ENCODE measurements around the gene JTB.

JTB gene

DNA sequence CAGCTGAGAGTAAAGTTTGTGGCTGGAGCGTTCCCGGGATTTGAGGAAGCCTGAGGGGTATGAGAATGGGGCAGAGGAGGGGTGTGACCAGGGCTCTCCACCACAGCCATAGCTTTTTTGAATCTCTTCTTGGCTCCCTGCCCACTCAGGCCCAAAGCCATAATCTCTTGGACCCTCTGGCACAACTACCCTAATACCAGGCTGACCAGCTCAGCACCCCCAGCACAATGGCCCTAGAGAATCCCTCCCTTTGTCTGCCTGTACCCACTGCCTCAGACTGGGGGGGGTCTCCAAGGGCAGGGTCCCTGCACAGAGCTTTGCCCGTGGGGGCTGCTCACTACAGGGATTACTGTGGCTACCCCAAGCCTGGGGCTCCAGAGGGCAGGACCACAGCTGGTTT is 38.5 kb downstream of the JTB start:
- peaks cover 81% of the 10 kb centered on the region for H3K36me3 ChIP-seq (ENCODE audit: insufficient read depth, low read length)
- H3K9ac ChIP-seq (ENCODE audit: low read length) = no peak overlapping the region

DNA sequence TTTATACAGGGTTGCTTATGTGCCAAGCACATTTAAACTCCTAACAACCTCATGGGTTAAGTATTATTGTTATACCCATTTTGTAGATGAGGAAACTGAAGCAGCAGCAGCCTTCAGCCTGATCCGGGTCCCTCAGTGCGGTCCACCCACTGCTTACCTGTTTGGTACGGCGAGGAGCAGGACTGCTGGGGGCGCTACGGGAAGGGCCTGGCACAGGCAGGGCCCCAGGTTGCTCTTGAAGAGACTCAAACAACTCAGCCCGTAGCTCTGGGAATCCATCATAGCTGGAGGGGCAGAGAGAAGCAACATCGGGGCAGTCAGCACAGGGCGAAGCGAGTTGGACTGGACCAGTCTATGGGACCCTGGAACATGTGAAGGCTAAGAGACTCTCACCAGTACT is 40.1 kb downstream of the JTB start:
- Histone ChIP-seq H3K27me3 (ENCODE audit: control insufficient read depth in 1 of 2, insufficient read depth in 2 of 2, low read length in 2 of 2) (no peaks in the 10 kb centered on the region), H3K9ac (ENCODE audit: low read length) (no peak overlapping the region), H3K36me3 (ENCODE audit: insufficient read depth, low read length) (peaks cover 84% of the 10 kb centered on the region), H3K4me3 (ENCODE audit: low read depth in 1 of 2, low read length in 2 of 2) (no peak overlapping the region), H3K27ac (ENCODE audit: low read depth, low read length) (no peak overlapping the region), H3K9me3 (ENCODE audit: low read length) (no peaks in the 10 kb centered on the region), H3K4me1 (ENCODE audit: insufficient read depth, low read length) (no peaks in the 10 kb centered on the region)

More for the DNA sequence above, 38.5 kb downstream of the JTB start:
- Histone ChIP-seq H3K27ac (ENCODE audit: low read depth, low read length) (no peak overlapping the region), H3K27me3 (ENCODE audit: control insufficient read depth in 1 of 2, insufficient read depth in 2 of 2, low read length in 2 of 2) (no peaks in the 10 kb centered on the region), H3K9me3 (ENCODE audit: low read length) (no peaks in the 10 kb centered on the region), H3K4me1 (ENCODE audit: insufficient read depth, low read length) (no peaks in the 10 kb centered on the region), H3K4me3 (ENCODE audit: low read depth in 1 of 2, low read length in 2 of 2) (no peak overlapping the region)

DNA sequence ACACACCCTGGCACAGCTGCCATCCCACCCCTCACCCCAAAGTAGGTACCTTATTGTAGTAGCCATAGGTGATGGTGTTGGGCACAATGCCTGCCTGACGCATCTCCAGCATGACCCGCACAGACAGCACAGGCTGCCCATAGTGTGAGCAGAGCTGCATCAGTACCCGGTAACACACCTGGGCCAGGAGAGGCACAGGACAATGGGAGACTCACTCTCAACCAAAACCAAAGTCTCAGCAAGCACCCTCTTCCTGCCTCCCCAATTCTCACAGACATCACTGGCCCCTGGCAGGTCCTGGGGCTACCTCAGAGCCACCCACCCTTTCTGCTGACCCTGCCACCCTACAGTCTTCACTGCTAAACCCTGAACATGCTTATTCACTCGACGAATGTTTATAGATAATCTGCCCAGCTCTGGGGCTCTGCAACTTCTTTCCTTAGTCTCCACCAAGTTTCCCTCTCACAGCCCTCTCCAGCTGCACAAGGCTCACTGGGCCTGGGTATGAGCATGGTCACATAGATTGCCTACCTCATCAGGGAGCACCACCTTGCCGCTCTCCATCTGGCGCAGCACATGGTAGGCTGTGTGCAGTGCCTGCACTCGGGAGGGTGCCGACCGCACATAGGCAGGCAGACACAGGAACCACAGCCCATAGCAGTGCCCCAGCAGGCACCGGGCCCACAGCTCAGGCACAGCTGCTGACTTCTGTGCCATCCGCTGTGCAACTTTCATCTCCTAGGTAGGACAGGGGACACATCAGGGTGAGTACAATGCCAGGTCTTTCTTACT is 41.3 kb downstream of the JTB start:
- Histone ChIP-seq H3K27me3 (ENCODE audit: control insufficient read depth in 1 of 2, insufficient read depth in 2 of 2, low read length in 2 of 2) (no peaks in the 10 kb centered on the region), H3K9me3 (ENCODE audit: low read length) (no peaks in the 10 kb centered on the region), H3K36me3 (ENCODE audit: insufficient read depth, low read length) (peaks cover 79% of the 10 kb centered on the region), H3K4me3 (ENCODE audit: low read depth in 1 of 2, low read length in 2 of 2) (no peak overlapping the region), H3K27ac (ENCODE audit: low read depth, low read length) (no peak overlapping the region), H3K4me1 (ENCODE audit: insufficient read depth, low read length) (no peaks in the 10 kb centered on the region), H3K9ac (ENCODE audit: low read length) (no peak overlapping the region)

DNA sequence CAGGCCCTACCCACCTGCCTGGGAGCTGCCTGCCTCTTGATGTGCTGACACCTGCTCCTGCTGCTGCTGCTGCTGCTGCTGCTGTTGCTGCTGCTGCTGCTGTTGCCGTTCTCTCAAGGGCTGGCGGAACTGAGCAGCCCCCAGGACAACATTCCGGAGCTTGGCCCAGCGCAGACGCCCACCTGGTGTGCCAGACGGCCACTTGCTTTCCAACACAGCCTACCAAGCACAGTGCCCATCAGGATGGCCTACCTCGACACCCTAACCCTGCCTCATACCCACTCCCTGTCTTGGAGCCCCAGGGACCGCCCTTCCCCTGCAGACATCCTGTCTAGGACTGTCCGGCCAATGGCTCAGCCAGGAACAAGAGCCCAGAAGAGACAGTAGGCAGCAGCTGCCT is 42.7 kb downstream of the JTB start:
- H3K36me3 ChIP-seq (ENCODE audit: insufficient read depth, low read length) = peaks cover 74% of the 10 kb centered on the region
- no peaks in the 10 kb centered on the region for H3K4me1 ChIP-seq (ENCODE audit: insufficient read depth, low read length)
- H3K9ac ChIP-seq (ENCODE audit: low read length) = no peak overlapping the region
- no peak overlapping the region for H3K27ac ChIP-seq (ENCODE audit: low read depth, low read length)
- no peak overlapping the region for H3K4me3 ChIP-seq (ENCODE audit: low read depth in 1 of 2, low read length in 2 of 2)
- H3K27me3 ChIP-seq (ENCODE audit: control insufficient read depth in 1 of 2, insufficient read depth in 2 of 2, low read length in 2 of 2) = no peaks in the 10 kb centered on the region
- H3K9me3 ChIP-seq (ENCODE audit: low read length) = no peaks in the 10 kb centered on the region

DNA sequence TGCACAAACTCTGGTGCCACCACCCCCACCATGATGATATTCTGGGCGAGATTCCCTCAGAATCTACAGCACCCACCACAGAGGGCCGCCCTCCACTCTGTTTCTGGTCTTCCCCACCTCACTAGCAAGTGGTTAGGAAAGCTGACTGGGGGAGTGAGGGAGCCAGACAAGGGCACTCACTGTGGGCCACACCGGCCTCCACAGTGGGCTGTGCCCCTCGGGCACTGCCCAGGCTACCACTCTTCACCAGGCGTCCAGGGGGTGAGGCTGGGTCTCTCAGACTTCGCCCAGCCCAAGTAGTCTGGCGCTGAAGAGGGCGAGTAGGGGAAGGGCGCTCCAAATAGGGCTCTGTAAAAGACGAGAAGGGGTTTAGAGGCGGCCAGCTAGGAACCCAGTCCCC is 43.5 kb downstream of the JTB start:
- Histone ChIP-seq H3K9me3 (ENCODE audit: low read length) (no peaks in the 10 kb centered on the region), H3K9ac (ENCODE audit: low read length) (no peak overlapping the region), H3K4me1 (ENCODE audit: insufficient read depth, low read length) (no peaks in the 10 kb centered on the region), H3K4me3 (ENCODE audit: low read depth in 1 of 2, low read length in 2 of 2) (no peak overlapping the region), H3K27me3 (ENCODE audit: control insufficient read depth in 1 of 2, insufficient read depth in 2 of 2, low read length in 2 of 2) (no peaks in the 10 kb centered on the region), H3K27ac (ENCODE audit: low read depth, low read length) (no peak overlapping the region), H3K36me3 (ENCODE audit: insufficient read depth, low read length) (peaks cover 66% of the 10 kb centered on the region)

DNA sequence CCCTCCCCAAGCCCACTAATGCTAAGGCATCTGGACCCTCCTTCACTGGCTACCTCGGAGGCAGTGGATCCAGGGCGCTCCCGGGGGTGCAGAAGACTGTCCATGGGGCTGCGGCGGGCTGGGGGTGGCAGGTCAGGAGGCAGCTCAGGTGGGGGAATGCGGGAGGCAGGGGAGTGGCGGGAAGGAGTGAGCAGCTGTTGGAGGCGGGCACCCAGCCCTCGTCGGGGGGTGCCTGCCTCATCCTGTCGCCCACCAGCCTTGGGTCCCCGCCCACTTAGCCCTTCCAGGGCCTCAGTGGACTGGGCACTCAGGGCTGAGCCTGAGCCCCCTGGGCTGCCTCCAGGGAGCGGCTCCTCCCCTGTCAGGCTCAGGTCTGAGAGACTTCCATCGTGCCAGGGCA is 44.0 kb downstream of the JTB start:
- no peak overlapping the region for H3K27ac ChIP-seq (ENCODE audit: low read depth, low read length)
- no peak overlapping the region for H3K9ac ChIP-seq (ENCODE audit: low read length)
- no peak overlapping the region for H3K4me3 ChIP-seq (ENCODE audit: low read depth in 1 of 2, low read length in 2 of 2)
- H3K9me3 ChIP-seq (ENCODE audit: low read length) = no peaks in the 10 kb centered on the region
- H3K36me3 ChIP-seq (ENCODE audit: insufficient read depth, low read length) = peaks cover 64% of the 10 kb centered on the region
- no peaks in the 10 kb centered on the region for H3K4me1 ChIP-seq (ENCODE audit: insufficient read depth, low read length)
- H3K27me3 ChIP-seq (ENCODE audit: control insufficient read depth in 1 of 2, insufficient read depth in 2 of 2, low read length in 2 of 2) = no peaks in the 10 kb centered on the region

DNA sequence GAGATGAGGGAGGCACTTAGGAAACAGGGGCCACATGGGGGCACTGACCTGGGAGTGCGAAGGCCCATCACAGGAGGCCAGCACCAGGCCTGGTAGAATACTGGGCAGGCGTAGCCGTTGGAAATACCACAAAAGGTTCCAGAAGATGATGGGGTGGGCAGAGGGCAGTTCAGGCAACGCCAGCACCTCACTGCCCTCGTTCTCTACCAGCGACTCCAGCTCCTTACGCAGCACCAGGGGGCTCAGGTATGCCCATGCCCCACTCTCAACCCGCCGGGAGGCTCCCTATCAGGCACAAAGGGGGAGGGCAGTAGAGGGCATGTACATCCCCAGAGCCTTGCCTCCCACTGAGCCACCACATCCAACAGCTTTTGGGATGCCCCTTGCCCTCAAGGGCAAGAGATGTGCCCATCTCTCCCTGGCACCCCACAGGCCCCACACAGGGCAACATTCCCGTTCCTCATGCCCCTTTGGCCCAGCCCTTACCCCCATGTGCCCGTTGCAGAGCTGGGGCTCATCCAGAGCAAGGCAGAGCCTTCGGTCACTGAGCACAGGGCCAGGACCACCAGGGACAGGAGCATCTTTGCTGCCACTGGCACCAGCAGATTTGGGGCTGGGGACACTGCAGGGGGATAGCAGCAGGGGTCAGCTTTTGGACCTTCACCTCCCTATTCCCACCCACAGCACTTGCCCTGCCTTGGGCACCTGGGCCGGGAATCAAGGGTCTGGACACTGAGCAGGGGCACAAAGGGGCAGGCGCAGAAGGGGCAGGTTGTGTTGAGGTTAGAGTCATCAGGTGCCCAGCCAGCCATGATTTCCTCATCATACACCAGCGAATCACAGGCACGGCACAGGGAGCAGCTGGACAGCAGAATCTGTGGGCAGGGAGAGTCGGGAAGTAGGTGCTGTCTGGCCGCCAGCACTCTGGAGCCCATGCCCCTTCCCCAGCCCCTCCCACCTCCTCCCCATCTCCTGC is 45.0 kb downstream of the JTB start:
- Histone ChIP-seq H3K4me1 (ENCODE audit: insufficient read depth, low read length) (no peaks in the 10 kb centered on the region), H3K9me3 (ENCODE audit: low read length) (no peaks in the 10 kb centered on the region), H3K4me3 (ENCODE audit: low read depth in 1 of 2, low read length in 2 of 2) (no peak overlapping the region), H3K9ac (ENCODE audit: low read length) (no peak overlapping the region), H3K27me3 (ENCODE audit: control insufficient read depth in 1 of 2, insufficient read depth in 2 of 2, low read length in 2 of 2) (no peaks in the 10 kb centered on the region), H3K27ac (ENCODE audit: low read depth, low read length) (no peak overlapping the region), H3K36me3 (ENCODE audit: insufficient read depth, low read length) (peaks cover 60% of the 10 kb centered on the region)

DNA sequence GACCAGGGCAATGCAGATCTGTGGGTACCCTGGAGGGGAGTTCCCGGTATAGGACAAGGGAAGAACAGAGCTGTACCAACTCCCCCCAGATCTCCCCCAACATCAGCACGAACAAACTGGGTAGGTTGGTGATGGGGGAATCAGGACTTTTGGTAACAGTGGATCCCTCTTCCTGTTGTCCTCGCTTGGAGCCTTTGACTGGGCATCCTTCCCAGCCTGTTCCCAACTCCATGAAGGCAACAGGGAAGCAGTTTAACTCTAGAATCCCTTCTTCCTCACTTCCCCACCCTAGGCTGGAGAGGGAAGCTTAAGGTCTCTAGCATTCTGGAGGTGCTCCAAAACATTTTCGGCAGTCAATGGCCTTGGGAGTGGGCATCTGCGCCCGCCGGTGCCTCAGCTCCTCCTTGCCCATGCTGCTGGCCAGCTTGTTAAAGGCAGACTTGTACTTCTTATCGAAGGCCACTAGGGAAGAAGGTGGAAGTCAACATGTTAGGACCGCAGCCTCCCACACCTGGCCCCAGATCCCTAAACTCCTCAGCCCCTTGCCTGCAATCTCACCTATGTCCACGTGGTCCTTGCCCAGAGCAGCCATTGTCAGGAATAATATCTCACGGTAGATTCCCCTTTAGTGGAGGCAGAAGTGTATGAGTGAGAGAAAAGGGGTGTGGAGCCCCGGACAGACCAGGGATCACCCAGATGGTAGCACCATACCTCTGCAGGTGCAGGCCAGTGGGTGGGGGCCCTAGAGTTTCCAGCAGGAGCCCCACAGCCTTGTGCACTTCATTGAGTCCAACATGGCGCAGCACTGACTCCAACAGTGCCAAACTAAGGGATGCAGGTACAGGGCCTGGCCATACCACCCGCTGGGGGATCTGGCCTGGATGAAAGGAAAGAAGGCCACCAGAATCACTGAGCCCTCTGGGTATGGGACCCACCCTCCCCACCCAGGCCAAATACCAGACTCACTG is 47.2 kb downstream of the JTB start:
- Histone ChIP-seq H3K36me3 (ENCODE audit: insufficient read depth, low read length) (peaks cover 39% of the 10 kb centered on the region), H3K27me3 (ENCODE audit: control insufficient read depth in 1 of 2, insufficient read depth in 2 of 2, low read length in 2 of 2) (no peaks in the 10 kb centered on the region), H3K4me3 (ENCODE audit: low read depth in 1 of 2, low read length in 2 of 2) (no peak overlapping the region), H3K9me3 (ENCODE audit: low read length) (no peaks in the 10 kb centered on the region), H3K27ac (ENCODE audit: low read depth, low read length) (no peak overlapping the region), H3K4me1 (ENCODE audit: insufficient read depth, low read length) (no peaks in the 10 kb centered on the region), H3K9ac (ENCODE audit: low read length) (no peak overlapping the region)

DNA sequence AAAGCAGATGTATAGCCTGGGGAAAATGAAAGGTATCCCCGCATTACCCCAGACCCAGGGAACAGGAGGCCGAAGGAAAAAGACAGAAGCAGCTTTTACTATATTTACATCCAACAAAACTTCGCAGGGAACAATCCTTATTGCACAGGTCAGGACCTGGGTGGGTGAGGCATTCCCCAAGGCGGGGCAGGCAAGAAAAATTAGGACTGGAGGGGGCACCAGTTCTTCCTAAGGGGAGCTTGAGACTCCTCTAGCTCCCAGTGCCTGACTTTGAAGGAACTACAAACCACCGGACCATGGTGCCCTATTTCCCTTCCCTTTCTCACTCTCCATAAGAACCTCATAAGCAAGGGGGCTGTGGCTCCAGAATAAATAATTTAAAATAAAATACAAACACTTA is 48.0 kb downstream of the JTB start:
- Histone ChIP-seq H3K4me3 (ENCODE audit: low read depth in 1 of 2, low read length in 2 of 2) (no peak overlapping the region), H3K9ac (ENCODE audit: low read length) (no peak overlapping the region), H3K36me3 (ENCODE audit: insufficient read depth, low read length) (peaks cover 31% of the 10 kb centered on the region), H3K27me3 (ENCODE audit: control insufficient read depth in 1 of 2, insufficient read depth in 2 of 2, low read length in 2 of 2) (no peaks in the 10 kb centered on the region), H3K4me1 (ENCODE audit: insufficient read depth, low read length) (no peaks in the 10 kb centered on the region), H3K27ac (ENCODE audit: low read depth, low read length) (no peak overlapping the region), H3K9me3 (ENCODE audit: low read length) (no peaks in the 10 kb centered on the region)

DNA sequence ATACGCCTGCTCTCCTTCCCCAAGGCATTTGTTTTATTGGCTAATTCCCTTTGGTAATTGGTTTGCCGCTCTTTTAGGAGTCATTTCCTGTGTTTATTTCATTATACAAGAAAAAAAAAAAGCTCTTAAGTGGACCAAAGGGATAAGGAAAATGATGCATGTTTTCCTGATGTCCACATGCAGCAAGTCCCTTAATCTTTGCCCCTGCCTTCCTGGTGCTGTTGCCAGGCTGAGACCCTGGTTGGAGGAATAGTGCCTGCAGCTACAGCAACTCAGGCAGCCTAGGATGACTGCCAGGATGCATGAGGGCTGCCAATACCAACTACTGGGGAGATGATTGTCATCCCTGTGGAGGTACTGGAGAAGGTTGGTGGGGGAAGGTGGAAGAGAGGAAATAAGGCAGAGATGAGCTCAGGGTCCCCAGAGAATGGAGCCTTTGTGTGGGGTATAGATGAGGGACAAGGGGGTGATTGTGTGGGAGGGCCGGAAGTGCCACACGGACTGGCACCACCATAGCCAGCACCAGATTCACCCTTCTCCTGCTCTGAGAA is 48.6 kb downstream of the JTB start:
- no peak overlapping the region for H3K27ac ChIP-seq (ENCODE audit: low read depth, low read length)
- H3K36me3 ChIP-seq (ENCODE audit: insufficient read depth, low read length) = peaks cover 25% of the 10 kb centered on the region
- no peaks in the 10 kb centered on the region for H3K9me3 ChIP-seq (ENCODE audit: low read length)
- H3K9ac ChIP-seq (ENCODE audit: low read length) = no peak overlapping the region
- H3K4me3 ChIP-seq (ENCODE audit: low read depth in 1 of 2, low read length in 2 of 2) = no peak overlapping the region
- H3K4me1 ChIP-seq (ENCODE audit: insufficient read depth, low read length) = peaks cover 3% of the 10 kb centered on the region
- no peaks in the 10 kb centered on the region for H3K27me3 ChIP-seq (ENCODE audit: control insufficient read depth in 1 of 2, insufficient read depth in 2 of 2, low read length in 2 of 2)
